NAMALWA (cell line): ENCODE data around the gene PAAF1.

Source experiments
- DNase-seq: peaks from one replicate; pipeline ENCODE4 v3.0.0-alpha.2; 2015; ENCODE audit warnings: low spot score

Gene PAAF1

DNA sequence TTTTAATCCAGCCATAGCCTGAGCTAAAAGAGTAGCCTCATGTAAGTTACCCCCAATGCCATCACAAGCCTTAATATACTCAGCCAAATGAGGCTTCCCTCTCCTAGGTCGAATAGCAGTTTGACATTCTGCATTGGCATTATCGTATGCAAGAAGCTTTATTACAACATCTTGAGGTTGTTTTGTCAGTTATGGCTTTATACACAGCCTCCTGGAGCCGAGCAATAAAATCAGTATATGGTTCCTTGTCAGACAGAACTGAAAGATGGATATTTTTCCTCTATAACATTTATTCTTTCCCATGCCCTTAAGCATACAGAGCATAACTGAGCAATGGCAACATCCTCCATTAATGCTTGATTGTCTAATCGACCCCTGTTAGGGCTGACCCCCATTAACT is 68.6 kb downstream of the PAAF1 start:
- no peak for DNase-seq

DNA sequence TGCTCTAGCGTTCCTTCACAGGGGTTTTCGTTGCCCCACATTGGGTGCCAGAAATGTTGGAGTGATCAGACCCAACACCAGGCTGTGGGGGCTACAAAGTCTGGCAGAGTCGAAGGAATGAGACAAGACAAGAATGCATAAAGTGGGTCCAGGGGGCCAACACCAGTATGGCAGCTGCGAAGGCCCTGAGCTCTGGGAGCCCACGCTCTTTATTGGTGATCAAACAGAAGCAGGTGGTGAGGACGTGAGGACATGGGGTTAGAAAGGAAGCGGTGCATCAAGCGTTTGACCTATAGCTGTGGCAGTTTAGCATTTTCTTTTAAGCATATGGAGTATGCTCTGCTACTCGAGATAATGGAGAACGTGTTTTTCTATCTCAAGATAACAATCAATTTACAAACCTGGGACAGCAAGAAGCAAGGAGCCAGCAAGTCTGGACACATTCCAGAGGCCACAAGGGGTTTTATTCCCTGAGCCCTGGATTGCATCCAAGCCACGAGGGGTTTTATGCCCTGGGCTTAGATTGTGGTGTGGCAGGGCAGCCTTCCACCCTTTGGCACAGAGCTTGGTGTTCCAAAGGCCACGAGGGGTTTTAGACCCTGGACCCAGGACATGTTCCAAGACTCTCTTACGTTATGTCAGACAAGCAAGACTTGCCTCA is 70.1 kb downstream of the PAAF1 start:
- DNase-seq, result no peak

DNA sequence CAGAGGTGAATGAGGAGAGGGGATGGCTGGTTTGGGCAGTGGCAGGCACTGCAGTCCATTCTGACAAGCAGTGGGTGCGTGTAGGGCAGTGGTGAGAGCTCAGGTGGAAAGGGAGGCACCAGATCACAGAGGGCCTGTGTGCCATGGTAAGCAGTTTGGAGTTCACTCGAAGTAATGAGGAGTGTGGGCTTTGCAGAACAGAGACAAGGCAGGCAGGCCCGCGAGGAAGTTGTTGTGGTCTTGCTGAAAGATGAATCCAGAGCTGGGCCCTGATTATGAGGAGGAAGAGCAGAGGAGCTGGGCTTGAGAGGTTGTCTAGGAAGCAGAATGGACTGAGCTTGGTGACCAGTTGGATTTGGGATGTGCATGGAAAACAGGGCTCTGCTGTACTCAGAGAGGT is 72.4 kb downstream of the PAAF1 start:
- no peak for DNase-seq

DNA sequence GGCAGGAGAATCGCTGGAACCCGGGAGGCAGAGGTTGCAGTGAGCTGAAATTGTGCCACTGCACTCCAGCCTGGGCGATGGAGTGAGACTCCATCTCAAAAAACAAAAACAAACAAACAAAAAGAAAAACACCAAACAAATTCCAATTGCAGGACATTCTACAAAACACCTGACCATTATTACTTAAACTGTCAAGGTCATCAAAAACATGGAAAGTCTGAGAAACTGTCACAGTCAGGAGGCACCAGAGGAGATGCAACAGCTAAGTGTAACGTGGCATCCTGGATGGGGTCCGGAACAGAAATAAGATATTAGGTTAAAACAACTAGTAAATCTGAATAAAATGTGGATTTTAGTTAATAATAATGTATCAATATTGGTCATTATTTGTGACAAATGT is 73.1 kb downstream of the PAAF1 start:
- no peak for DNase-seq

DNA sequence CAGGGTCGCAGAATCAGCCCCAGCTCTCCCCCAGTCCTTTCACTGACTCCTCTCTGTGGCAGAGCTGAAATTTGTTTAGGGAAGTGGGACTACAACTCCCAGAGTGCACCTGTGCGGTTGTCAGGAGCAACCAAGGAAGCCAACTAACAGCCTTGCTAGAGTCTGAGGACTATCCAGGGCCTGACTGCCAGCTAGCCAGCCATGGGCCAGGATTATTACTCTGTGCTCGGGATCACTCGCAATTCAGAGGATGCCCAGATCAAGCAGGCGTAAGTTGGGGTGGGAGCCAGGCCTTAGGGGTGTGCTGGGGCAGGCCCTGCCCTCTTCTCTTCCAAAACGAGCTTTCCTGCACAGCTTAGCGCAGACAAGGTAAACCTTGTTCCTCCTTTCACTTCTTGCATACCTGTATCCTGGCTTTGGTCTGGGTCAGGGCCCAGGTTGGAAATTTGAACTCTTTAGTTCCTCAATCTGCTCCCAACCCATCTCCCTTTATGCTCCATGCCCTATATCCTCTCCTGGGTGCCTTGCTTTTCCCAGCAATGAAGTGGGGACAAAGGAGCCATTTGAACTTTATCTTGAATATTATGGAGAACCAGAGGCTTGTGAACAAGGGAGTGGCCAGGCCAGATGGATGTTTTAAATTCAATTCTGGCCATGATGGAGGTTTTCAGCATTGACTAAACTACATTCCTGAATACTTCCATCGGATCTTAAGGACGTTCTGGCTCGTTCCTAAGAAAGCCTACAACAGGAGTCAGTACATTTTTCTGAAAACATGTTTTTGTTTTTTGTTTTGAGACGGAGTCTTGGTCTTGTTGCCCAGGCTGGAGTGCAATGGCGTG is 74.3 kb downstream of the PAAF1 start, which contains the start of gene DNAJB13:
TSS of gene DNAJB13 (plus strand) at position 158 of the 842 bp plus-strand sequence. CDS start at position 202, 44 bp downstream.
- peak; percentile 83 for DNase-seq

DNA sequence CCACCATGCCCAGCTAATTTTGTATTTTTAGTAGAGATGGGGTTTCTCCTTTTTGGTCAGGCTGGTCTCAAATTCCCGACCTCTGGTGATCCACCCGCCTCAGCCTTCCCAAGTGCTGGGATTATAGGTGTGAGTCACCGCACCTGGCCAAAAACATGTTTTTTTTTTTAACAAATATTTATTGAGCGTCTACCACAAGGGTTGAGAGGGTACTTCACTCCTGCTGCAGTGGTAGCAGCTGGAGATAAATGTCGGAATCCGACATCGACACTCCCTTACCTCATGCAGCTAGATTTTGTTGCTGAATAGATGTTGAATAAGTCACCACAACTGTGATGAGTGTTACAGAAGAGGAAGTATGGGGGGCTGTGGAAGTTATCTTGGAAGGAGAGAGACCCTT is 75.0 kb downstream of the PAAF1 start:
- no peak for DNase-seq

DNA sequence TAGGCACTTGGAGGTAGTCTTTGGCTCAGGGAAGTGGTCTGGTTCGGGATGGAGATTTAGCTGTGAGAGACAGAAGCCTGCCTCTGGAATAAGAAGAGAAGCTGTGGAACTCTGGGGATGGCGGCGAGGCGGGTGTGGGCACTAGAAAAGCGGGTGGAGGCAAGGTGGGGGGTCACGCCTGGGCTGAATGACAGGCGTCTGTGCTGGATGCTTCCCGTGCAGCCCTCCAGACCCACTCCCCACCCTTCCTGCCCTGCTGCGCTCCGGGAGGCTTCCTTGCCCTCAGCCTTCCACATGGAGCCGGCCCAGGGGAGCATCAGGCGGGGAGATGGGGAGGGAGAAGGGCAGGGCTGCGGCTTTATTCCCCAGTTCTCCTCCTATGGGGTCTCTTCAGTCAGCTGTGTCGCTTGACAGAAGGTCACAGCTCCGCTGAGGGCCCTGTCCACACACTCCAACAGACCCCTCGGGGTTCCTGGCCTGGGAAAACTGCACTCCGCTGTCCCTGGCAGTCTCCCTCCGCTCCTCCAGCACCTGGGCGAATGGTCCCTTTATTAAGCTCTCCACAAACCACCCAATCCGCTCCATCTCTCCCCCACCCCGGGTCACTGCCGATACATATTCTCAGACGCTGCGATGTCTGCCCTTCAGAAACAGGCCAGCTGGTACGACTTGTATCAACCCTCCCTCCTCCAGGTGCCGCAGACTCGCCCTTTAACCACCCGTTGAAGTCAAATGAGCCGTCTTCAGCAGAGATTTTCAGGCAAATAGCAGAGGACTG is 80.3 kb downstream of the PAAF1 start:
- DNase-seq, result no peak

DNA sequence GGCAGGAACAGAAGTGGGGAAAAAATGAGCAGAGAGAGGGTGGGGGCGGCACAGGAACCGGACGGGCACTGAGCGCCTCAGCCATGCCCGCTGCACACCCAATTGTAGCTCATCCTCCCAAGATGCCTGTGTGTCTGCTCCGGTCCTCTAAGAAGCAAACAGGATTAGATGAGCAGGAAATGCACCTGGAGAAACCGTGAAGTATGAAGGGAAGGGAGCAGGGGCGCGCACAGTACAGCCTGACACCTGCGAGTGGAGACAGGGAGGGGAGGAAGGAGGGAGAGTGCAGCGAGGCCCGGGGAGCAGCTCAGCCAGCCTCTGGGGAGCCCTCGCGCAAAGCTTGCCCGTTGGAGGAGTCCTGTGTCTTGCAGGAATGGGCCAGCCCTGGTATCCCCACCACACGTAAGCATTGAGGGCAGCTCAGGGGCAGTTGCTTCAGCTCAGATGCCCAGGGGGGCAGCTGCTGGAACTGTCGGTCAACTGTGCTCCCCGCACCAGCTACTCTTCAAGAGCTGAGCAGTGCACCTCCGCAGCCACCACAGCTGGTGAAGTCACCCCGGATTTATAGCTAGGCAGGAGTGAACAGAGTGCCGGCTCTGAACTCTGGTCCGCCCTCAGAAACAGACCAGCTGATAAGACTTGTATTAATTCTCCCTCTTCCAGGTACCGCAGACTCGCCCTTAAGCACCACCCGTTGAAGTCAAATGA is 81.0 kb downstream of the PAAF1 start:
- no peak for DNase-seq

DNA sequence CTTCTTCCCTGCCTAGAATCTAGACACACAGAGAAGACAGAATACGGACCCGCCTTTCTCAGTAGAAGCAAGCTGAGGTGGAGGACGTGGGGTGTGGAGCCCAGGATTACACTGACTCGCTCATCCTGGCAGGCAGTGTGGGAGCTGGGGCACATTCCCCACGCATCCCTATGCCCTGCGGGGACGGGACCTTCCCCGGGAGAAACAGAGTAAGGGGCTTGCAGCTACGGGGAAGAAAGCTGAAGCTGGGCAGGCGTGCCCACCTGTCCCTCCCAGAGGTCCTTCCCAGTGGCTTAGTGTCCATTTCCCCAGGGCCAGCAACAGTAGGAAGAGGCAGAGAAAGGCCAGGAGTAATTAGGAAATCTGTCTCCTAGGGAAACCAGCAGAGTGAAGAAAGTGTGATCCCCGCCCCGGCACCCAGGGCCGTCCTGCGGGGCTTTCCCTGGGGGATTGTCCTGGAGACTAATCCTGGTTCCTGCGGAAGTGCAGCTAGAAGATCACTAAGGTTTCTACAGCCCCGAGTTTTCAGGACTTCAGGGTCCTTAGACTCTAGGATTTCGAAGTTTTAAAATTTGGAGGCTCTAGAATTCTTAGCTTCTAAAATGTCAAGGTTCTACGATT is 81.8 kb downstream of the PAAF1 start:
- DNase-seq, result no peak

DNA sequence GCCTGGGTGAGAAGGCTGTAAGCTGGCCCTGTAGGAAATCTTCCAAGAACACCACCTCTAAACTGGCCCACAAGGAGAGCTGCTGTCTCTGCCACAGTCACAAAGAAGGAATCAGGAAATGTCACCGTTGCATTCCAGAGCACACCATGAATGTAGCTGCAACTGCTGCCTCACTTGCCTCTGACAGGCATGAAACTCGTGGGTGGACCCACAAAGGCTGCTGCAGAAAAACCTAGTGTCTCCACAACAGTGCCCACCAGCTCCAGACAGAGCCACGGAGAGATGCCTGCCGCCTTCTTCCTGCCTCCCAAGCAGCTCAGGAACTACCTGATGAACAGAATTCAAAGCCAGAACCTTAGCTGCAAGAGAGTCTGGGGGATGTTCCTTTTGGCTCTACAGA is 84.5 kb downstream of the PAAF1 start:
- DNase-seq, result no peak

DNA sequence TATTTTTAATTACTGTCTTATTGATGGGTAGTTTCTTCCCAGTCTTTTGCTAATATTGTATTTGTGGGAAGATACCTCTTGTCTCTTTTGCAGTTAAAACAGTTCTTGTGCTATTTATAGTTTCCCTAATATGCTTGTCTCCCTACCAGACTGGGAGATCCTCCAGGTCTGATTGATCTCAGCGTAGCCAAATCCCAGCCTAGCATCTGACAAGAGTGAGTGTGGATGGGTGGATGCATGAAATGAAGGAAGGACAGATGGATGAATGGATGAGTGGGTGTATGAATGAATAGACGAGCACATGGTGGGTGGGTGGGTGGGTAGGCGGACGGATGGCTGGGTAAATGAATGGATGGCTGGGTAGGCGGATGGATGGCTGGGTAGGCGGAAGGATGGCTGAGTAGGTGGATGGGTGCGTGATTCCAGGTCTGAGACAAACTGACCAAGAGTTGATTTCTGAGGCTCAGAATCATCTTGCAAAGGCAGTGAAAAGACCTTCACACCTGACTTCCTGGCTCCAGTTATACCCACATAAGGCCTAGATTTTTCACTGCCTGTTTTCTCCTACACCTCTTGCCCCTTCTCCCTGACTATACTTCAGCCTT is 85.4 kb downstream of the PAAF1 start:
- no peak for DNase-seq

DNA sequence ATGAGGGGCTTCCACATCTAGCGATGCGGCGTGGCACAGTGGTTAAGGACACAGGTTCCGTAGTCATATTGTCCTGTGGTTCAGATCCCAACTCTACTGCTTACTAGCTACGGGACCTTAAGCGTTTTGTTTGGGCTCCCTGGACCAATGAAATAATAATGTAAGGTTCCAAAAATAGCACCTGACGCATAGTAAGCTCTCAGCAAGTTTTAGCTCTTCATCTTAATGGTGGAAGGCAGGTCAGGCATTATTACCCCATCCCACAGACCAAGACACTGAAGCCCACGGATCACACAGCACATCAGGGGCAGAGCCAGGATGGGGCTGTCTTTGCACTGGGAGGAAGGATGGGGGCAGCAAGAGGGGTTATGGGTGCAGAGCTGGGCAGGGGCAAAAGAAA is 87.1 kb downstream of the PAAF1 start:
- DNase-seq, result peak; percentile 17

DNA sequence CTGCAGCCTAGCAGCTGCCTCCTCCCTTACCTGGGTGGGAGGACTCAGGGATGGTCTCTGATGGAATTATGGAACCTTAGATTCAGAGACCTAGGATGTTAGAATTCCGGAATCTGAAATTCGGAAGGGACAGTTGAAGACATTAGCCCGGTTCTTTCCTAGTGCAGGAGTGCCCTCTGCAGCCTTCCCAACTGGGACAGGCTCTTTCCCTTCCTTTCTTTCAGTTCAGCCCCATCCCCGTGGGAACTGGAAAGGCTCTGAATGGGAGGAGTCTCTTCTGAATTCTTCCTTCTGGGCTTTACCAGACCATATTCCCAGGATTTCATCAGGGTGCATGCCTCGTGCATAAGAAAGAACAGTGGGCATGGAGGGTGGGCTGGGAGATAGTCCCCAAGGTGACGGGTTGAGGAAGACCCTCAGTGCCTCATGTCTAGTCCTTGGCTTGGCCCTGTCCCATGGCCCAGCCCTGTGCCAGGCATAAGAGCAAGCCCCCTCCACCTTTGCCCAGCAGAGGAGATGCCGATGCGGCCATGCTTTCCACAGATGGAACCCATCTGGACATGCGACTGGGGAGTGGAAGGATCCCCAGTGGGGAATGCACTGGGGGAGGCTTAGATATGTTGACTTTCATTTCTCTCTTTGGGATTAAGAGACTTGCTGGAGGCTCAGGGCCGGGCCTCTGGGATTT is 88.4 kb downstream of the PAAF1 start:
- DNase-seq, result peak; percentile 11

DNA sequence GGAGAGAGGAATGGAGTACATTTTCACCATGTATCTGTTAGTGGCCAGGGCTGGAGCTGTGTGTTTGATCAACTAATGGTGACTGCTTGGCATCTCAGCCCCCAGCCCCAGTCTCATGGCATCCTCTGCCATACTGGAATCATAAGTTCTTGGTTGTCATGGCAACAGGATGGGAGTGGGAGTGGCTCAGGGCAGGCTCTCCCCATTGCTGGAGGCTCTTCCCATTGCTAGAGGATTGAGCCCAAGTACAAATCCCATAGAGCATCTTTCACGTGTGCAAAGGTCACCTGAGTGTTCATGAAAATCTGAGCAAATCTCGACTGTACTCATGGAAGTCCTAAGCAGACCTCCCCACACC is 88.9 kb downstream of the PAAF1 start:
- peak; percentile 15 for DNase-seq

DNA sequence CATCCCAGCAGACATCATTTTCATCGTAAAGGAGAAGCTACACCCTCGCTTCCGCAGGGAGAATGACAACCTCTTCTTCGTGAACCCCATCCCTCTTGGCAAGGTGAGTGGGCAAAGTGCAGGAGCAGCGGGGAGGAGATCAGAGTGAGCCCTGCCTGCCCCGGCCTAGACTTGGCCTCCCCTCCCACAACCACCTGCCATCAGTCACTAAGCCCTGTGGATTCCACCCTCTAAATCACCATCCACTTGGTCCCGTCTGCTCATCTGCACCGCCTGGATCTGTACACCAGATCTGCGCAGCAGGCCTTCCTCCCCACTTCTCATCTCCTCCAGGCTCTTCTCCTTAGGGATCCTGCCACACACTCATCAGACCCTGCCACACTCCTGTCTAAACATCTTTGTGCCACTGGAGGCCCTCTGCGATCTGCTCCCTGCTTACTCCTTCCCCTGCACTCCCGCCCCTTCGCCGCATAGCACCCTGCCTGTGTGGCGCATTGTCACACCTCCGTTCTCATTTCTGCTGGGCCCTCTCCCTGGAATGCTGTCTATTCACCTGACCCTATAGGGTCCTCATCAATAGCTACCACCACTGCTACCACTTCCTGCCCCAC is 91.7 kb downstream of the PAAF1 start:
- DNase-seq, result peak; percentile 15

DNA sequence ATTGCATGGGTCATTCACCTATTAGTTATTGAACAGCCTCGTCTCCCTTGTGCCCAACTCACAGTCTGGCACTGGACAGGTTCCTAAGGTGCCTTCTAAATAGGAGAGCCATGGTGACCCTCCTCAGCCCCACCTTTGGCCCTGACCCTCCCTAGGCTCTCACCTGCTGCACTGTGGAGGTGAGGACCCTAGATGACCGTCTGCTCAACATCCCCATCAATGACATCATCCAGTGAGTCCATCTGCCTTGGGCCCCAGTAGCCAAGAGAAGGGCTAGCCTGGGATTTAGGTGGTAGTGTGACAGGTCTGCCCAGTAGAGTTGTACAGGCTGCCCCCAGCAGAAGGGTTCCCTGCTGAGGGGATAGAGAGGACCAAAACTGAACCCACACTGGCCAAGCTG is 92.3 kb downstream of the PAAF1 start:
- DNase-seq, result no peak

DNA sequence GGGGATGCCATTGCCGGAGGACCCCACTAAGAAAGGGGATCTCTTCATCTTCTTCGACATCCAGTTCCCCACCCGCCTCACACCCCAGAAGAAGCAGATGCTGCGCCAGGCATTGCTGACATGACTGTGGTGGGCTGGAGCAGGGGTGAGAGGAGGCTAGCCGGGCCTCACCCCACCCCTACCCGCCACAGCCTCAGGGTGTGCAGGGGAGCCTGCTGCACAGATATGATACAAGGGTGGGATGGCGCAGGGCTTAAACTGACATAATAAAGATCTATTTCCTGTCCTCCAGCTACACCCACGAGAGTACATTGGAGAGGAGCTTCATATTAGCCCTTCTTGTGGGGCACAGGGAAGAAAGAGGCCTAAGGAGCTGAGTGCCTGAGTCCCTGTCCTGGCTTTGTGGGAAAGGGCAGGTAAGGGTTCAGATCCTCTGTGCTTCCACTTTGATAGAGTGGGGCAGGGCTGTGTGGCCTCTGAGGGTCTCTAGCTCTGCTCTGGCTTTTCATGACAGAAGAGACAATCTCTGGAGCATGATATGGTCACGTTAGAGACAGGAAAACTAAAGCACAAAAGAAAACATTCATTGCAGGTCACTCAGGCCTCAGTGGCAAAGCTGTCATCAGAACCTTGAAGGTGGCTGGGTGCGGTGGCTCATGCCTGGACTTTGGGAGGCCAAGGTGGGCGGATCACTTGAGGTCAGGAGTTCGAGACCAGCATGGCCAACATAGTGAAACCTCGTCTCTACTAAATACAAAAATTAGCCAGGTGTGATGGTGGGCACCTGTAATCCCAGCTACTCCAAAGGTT is 93.4 kb downstream of the PAAF1 start:
- DNase-seq, result peak; percentile 26

DNA sequence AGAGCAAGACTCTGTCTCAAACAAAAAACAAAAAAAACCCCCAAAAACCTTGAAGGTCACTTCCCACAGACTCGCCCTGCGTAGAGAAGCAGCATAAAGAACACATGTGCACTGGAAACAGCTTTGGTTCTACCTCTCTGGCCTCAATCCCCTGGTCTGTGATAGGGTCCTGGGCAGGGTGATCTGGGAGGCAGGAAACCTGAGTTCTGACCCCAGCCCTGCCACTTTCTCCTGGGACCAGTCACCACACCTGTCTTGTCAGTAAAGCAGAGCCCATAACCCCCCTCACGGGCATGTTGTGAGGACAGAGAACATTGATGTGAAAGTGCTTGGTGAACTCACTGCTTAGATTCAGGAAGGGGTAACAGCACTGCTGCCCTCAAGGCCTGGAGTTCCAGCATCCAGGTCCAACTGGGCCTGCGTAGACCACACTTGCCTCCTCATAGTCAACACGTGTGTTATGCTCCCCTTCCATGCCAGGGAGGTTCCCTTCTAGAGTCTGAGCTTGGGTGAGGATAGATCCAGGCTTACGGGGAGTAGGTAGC is 94.4 kb downstream of the PAAF1 start:
- DNase-seq, result peak; percentile 31

DNA sequence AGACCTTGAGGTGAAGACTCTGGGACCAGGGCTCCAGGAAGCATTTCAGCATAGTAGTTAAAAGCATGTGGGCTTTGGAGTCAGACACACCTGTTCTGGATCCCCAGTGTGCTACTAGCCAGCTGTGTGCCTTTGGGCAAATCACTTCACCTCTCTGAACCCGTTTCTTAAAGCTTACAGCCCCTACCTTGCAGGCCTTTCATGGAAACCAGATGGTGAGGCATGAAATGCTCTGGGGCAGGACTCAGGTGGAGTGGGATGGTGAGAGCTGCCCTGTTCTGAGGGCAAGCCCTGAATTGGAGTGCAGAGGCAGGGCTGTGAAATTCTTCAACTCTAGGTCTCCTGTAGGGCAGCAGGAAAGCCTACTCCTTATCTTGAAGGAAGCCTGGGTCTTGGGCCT is 95.4 kb downstream of the PAAF1 start:
- DNase-seq, result peak; percentile 33
